Lower lobe of right lung (tissue), 2 donors: ENCODE results near the gene CHD2. TPM values are rescaled to one million over a fixed set of nuclear protein-coding genes. Genes with fewer than 3 reads are reported as not detected.

ENCODE experiments used
- ATAC-seq, 2 donors: fragments of 200-7000 bp; cut with Tn5 transposase; one replicate each; pipeline ENCODE4 v1.9.1; 2020 to 2022; ENCODE audit warnings: mild to moderate bottlenecking in 2 of 2, moderate library complexity in 2 of 2
- DNase-seq: peaks from one replicate; pipeline ENCODE4 v3.0.0-alpha.2; 2020
- H3K27ac ChIP-seq: fragments of 200-600 bp; one replicate; pipeline ENCODE4 v1.8.0; 2022
- H3K27me3 ChIP-seq: fragments of 200-600 bp; one replicate; pipeline ENCODE4 v1.8.0; 2022; ENCODE audit warnings: low read depth
- H3K36me3 ChIP-seq: fragments of 200-600 bp; one replicate; pipeline ENCODE4 v1.8.0; 2022; ENCODE audit warnings: mild to moderate bottlenecking
- H3K4me1 ChIP-seq: fragments of 200-600 bp; one replicate; pipeline ENCODE4 v1.8.0; 2022
- H3K4me3 ChIP-seq: fragments of 200-600 bp; one replicate; pipeline ENCODE4 v1.8.0; 2022; ENCODE audit warnings: mild to moderate bottlenecking
- H3K9me3 ChIP-seq: fragments of 200-600 bp; one replicate; pipeline ENCODE4 v1.8.0; 2022
- intact Hi-C: fragments of 100-400 bp; cut with DNase I; formaldehyde crosslinking; loops from one replicate; pipeline ENCODE4 v1.11.0; 2022
- total RNA-seq: library from RNA; stranded (reverse); fragmentation: NEBNext Ultra II Directional; extraction: Animal tissue kit (Norgen Biotek cat#: 25700); gene quantifications from one replicate; pipeline ENCODE4 v1.2.1, GENCODE V29; 2021
- TF ChIP-seq, protein P1 (sequence below): fragments of 200-600 bp; IDR thresholded peaks from one replicate; pipeline ENCODE4 v1.8.0; 2022; ENCODE audit warnings: antibody characterized with exemption, mild to moderate bottlenecking
- donor health status: DM: no; HTN: yes; CAD: no; lungs with severe emphysema.

The CHD2 gene
- total RNA-seq, 1 donor from 2014 or later = 158 TPM

DNA sequence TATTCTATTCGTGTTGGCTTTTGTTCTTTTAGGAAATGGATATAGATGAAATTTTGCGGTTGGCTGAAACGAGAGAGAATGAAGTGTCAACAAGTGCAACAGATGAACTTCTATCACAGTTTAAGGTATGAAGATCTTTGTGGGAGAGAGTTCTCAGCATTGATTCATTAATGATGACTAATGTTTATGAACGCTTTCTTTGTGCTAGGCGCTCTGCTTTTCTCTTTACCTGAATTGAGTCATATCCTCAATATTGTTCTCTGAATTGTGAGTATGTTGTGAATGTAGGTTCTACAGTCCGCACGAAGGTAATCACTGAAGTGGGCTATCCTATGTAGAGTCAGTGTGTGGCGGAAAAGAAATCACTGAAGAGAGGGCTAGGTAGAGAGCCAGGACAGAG is 81.2 kb downstream of the CHD2 start:
- ATAC-seq = no peak

DNA sequence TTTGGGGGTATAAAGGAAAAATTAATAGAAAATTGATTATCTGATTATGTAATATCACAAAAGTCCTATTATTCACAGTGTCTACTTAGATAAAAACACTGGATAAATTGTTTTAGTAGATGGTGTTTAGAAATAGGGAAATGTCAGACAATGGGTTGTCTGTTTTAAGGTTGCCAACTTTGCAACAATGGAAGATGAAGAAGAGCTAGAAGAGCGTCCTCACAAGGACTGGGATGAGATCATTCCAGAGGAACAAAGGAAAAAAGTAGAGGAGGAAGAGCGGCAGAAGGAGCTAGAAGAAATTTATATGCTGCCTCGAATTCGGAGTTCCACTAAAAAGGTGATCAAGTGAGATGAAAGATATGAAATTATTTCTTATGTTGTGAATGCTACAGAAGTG is 84.0 kb downstream of the CHD2 start:
- TF ChIP-seq, protein P1, sequence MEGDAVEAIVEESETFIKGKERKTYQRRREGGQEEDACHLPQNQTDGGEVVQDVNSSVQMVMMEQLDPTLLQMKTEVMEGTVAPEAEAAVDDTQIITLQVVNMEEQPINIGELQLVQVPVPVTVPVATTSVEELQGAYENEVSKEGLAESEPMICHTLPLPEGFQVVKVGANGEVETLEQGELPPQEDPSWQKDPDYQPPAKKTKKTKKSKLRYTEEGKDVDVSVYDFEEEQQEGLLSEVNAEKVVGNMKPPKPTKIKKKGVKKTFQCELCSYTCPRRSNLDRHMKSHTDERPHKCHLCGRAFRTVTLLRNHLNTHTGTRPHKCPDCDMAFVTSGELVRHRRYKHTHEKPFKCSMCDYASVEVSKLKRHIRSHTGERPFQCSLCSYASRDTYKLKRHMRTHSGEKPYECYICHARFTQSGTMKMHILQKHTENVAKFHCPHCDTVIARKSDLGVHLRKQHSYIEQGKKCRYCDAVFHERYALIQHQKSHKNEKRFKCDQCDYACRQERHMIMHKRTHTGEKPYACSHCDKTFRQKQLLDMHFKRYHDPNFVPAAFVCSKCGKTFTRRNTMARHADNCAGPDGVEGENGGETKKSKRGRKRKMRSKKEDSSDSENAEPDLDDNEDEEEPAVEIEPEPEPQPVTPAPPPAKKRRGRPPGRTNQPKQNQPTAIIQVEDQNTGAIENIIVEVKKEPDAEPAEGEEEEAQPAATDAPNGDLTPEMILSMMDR = no peak
- intact Hi-C loops = no loop called here
- H3K27ac ChIP-seq = no peak overlapping the region
- no peaks in the 10 kb centered on the region for H3K4me1 ChIP-seq
- no peaks in the 10 kb centered on the region for H3K27me3 ChIP-seq
- ATAC-seq (no peak), DNase-seq (no peak)
- no peaks in the 10 kb centered on the region for H3K9me3 ChIP-seq
- H3K4me3 ChIP-seq = no peak overlapping the region
- H3K36me3 ChIP-seq = peaks cover 100% of the 10 kb centered on the region

More for the DNA sequence above, 81.2 kb downstream of the CHD2 start:
- DNase-seq = no peak
- no peaks in the 10 kb centered on the region for H3K27me3 ChIP-seq
- intact Hi-C loops = no loop called here
- H3K36me3 ChIP-seq = peaks cover 100% of the 10 kb centered on the region
- no peaks in the 10 kb centered on the region for H3K9me3 ChIP-seq
- TF ChIP-seq, protein P1 = no peak
- H3K4me3 ChIP-seq = no peak overlapping the region
- H3K4me1 ChIP-seq = no peaks in the 10 kb centered on the region
- H3K27ac ChIP-seq = no peak overlapping the region

DNA sequence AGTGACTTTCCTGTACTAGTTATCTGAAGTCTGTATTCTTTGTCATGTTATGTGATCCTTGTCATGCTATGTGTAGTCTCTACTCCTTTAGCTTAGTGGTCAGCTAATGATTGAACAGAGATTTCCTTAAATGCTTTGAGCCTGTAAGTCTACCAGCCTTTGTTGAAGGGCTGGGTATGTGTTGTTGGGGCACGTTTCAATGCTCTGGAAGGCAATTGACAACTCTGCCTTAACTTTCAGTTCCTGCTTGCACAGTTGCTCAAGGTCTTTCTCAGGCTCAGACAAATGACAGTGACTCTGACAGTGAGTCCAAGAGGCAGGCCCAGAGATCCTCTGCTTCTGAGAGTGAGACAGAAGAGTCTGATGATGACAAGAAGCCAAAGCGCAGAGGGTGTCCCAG is 89.3 kb downstream of the CHD2 start:
- no peak overlapping the region for H3K4me3 ChIP-seq
- DNase-seq = no peak
- TF ChIP-seq, protein P1 = no peak
- H3K27ac ChIP-seq = no peak overlapping the region
- H3K4me1 ChIP-seq = no peaks in the 10 kb centered on the region
- intact Hi-C loops = no loop called here
- ATAC-seq = no peak
- peaks cover 100% of the 10 kb centered on the region for H3K36me3 ChIP-seq
- no peaks in the 10 kb centered on the region for H3K9me3 ChIP-seq
- H3K27me3 ChIP-seq = no peaks in the 10 kb centered on the region

DNA sequence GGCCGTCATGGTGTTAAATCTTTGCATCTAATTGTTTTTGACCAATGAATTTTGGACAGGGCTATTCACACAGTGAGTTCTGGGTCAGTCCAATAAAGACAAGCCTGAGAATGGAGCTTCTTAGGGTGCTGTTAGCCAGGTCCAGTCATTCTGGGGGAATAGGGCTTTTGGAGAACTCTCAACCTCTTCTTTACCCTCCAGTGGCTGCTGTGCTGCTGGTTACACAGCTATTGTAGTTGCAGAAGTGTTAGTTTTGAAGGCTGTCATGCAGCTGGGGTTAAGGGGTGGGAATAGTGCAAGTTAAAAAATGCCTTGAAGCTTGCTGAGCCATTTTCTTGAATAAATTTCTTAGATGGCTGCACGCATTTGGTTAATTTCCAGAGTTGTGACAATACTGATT is 89.9 kb downstream of the CHD2 start:
- DNase-seq (no peak), ATAC-seq (no peak)
- TF ChIP-seq, protein P1 = no peak
- Histone ChIP-seq H3K4me3 (no peak overlapping the region), H3K27ac (no peak overlapping the region), H3K9me3 (no peaks in the 10 kb centered on the region), H3K27me3 (no peaks in the 10 kb centered on the region), H3K4me1 (no peaks in the 10 kb centered on the region), H3K36me3 (peaks cover 100% of the 10 kb centered on the region)
- intact Hi-C loops = no loop called here

DNA sequence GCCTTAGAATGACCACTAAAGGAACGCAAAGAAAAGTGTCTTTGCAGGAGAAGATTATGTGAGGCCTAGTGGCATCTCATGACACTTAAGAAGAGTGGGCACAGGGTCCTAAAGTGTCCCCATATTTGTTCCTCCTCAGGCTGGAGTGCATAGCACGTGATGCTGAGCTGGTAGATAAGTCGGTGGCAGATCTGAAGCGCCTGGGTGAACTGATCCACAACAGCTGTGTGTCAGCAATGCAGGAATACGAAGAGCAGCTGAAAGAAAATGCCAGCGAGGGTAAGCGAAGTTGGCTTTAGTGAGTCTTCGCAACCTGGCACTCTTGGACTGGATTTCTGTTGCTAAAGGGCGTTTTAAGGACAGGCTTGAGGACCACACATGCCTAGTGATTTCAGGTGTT is 92.6 kb downstream of the CHD2 start:
- no peak overlapping the region for H3K27ac ChIP-seq
- intact Hi-C loops = no loop called here
- H3K36me3 ChIP-seq = peaks cover 100% of the 10 kb centered on the region
- TF ChIP-seq, protein P1 = no peak
- no peak for DNase-seq
- H3K9me3 ChIP-seq = no peaks in the 10 kb centered on the region
- no peak for ATAC-seq
- no peaks in the 10 kb centered on the region for H3K4me1 ChIP-seq
- no peaks in the 10 kb centered on the region for H3K27me3 ChIP-seq
- no peak overlapping the region for H3K4me3 ChIP-seq

DNA sequence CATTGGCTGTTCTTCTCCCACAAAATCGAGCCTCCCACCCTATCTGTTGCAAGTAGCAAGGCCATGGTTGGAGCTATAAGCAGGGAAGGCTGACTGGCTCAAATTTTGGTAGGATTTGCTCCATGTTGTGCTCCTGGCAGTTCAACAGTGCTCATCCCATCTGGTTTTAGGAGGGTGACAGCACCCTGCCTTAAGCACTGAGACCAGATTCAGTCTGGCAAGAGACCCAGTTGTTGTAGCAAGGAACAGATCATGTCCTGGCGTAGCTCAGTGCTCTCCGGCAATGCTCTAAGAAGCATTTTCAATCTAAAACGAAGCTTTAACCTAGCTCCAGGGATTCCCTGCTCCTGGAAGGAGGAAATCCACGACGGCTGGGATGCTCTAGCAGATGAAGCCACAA is 97.7 kb downstream of the CHD2 start:
- Histone ChIP-seq H3K4me1 (no peaks in the 10 kb centered on the region), H3K27ac (no peak overlapping the region), H3K36me3 (peaks cover 100% of the 10 kb centered on the region), H3K9me3 (no peaks in the 10 kb centered on the region), H3K27me3 (no peaks in the 10 kb centered on the region), H3K4me3 (no peak overlapping the region)
- DNase-seq = no peak
- intact Hi-C loops = no loop called here
- no peak for ATAC-seq
- TF ChIP-seq, protein P1 = no peak
